Sigmoid colon (tissue), 4 donors: ENCODE data around the gene SPATA31C1.
"Not testable (repeated sequence)": the region's sequence is repeated elsewhere in the genome, so short reads cannot be mapped to it uniquely, and the experiment has no call there.

Source experiments
- POLR2A ChIP-seq, 2 donors: fragments of 450-650 bp; IDR thresholded peaks; one replicate each; pipeline ENCODE4 v1.6.1; 2016; ENCODE audit warnings: antibody characterized with exemption in 2 of 2, mild to moderate bottlenecking in 2 of 2, moderate library complexity in 2 of 2
- POLR2AphosphoS5 ChIP-seq, 4 donors: sonication (generic); formaldehyde crosslinking; IDR thresholded peaks; one replicate each; pipeline ENCODE4 v1.6.1; 2017; ENCODE audit warnings: antibody characterized with exemption in 4 of 4
- TF ChIP-seq, protein P1 (sequence below), 4 experiments: fragments of 450-650 bp in 3 of 4; fragments of 200-600 bp in 1 of 4; IDR thresholded peaks; one replicate each; pipeline ENCODE4 v1.5.1; 2016 to 2019; ENCODE audit warnings: antibody characterized with exemption in 4 of 4, mild to moderate bottlenecking in 3 of 4, moderate library complexity in 2 of 4

DNA sequence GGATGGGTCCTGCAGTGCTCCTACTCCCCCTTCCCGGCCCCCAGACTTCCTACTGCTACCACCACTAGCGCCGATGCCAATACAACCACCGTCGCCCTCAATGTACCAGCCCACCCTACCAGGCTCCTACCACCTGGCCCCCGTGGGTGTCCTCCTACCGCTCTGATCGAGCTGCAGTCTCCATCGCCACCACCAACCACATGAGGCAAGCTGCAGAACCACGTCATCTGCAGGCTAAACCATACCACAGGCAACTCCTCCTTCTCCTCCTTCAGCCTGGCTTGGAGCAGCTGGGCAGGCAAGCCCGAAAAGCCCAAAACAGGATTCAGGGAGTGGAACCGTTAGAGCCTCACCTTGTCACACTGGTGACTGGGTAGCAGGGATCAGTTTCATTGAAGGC lies 19.6 kb downstream of the SPATA31C1 start:
- TF ChIP-seq, protein P1, sequence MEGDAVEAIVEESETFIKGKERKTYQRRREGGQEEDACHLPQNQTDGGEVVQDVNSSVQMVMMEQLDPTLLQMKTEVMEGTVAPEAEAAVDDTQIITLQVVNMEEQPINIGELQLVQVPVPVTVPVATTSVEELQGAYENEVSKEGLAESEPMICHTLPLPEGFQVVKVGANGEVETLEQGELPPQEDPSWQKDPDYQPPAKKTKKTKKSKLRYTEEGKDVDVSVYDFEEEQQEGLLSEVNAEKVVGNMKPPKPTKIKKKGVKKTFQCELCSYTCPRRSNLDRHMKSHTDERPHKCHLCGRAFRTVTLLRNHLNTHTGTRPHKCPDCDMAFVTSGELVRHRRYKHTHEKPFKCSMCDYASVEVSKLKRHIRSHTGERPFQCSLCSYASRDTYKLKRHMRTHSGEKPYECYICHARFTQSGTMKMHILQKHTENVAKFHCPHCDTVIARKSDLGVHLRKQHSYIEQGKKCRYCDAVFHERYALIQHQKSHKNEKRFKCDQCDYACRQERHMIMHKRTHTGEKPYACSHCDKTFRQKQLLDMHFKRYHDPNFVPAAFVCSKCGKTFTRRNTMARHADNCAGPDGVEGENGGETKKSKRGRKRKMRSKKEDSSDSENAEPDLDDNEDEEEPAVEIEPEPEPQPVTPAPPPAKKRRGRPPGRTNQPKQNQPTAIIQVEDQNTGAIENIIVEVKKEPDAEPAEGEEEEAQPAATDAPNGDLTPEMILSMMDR (IDR thresholded peaks at IDR 0.05) = not testable (repeated sequence)
- not testable (repeated sequence) for TF ChIP-seq POLR2A, POLR2AphosphoS5 (IDR thresholded peaks at IDR 0.05)
